ENCODE measurements around the gene DBN1. TPM values are rescaled to one million over a fixed set of nuclear protein-coding genes. Genes with fewer than 3 reads are reported as not detected.
A peak's percentile ranks its signal among the peaks of the same experiment; 100 is the strongest.

DBN1 gene
- total and polyA plus RNA-seq, 9 of the 15 experiments (the other 6 are each of a cell fraction or from before 2014, with no cell fraction given), result 0.25 to 87.2 (median 27.9) TPM

DNA sequence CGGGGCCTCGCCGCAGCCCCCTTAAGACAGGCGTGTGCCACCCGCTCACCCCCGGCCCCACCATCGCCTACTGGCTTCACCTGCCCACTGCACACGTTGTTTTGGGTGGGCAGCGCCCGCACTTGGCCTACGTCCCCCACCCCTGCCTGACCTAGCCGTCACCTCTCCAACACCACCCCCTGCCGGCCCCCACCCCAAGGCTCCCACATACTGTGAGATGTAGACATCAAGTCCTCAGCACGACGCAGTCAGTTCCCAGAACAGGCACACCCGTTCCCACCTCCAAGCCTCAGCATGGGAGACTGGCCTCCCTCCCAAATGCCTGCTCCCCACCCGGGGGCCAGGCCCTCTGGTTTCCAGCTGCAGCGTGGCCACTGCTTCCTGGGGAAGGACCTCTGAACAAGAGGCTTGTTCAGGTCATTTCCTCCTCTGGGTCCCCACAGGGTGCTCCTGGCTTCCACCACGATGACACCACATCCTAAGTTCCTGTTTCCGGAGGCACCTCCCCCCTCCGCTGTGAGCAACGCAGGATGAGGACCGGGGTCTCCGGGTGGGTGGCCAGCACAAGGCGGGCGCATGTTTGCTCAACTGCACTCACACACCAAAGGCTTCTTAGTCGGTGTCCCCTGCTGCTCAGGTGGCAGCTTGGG, 11.3 kb downstream of the DBN1 start (continued):
- no peak for TF ChIP-seq ZHX1 (conservative IDR thresholded peaks at IDR 0.05; ENCODE audit: low read length)
- TF ChIP-seq ZBTB43 (CRISPR knock-in tag; IDR thresholded peaks at IDR 0.05), result no peak
- no peak for TF ChIP-seq TRIM28 (IDR thresholded peaks at IDR 0.05)
- TF ChIP-seq IRF2 (CRISPR knock-in tag; IDR thresholded peaks at IDR 0.05), result no peak
- TF ChIP-seq CEBPZ (IDR thresholded peaks at IDR 0.05; ENCODE audit: borderline replicate concordance, low read depth, low read length), result no peak
- no peak for TF ChIP-seq ELF4 (CRISPR knock-in tag; IDR thresholded peaks at IDR 0.05)
- no peak for TF ChIP-seq ILK (tag; IDR thresholded peaks at IDR 0.05; ENCODE audit: borderline replicate concordance, low read depth)
- TF ChIP-seq MCM7 (IDR thresholded peaks at IDR 0.05), result no peak
- TF ChIP-seq CXXC5 (CRISPR knock-in tag; IDR thresholded peaks at IDR 0.05), result no peak
- TF ChIP-seq, protein P1, sequence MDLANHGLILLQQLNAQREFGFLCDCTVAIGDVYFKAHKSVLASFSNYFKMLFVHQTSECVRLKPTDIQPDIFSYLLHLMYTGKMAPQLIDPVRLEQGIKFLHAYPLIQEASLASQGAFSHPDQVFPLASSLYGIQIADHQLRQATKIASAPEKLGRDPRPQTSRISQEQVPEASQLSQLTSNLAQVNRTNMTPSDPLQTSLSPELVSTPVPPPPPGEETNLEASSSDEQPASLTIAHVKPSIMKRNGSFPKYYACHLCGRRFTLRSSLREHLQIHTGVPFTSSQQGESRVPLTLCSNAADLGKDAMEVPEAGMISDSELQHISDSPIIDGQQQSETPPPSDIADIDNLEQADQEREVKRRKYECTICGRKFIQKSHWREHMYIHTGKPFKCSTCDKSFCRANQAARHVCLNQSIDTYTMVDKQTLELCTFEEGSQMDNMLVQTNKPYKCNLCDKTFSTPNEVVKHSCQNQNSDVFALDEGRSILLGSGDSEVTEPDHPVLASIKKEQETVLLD (IDR thresholded peaks at IDR 0.05), result no peak
- TF ChIP-seq, protein P2, sequence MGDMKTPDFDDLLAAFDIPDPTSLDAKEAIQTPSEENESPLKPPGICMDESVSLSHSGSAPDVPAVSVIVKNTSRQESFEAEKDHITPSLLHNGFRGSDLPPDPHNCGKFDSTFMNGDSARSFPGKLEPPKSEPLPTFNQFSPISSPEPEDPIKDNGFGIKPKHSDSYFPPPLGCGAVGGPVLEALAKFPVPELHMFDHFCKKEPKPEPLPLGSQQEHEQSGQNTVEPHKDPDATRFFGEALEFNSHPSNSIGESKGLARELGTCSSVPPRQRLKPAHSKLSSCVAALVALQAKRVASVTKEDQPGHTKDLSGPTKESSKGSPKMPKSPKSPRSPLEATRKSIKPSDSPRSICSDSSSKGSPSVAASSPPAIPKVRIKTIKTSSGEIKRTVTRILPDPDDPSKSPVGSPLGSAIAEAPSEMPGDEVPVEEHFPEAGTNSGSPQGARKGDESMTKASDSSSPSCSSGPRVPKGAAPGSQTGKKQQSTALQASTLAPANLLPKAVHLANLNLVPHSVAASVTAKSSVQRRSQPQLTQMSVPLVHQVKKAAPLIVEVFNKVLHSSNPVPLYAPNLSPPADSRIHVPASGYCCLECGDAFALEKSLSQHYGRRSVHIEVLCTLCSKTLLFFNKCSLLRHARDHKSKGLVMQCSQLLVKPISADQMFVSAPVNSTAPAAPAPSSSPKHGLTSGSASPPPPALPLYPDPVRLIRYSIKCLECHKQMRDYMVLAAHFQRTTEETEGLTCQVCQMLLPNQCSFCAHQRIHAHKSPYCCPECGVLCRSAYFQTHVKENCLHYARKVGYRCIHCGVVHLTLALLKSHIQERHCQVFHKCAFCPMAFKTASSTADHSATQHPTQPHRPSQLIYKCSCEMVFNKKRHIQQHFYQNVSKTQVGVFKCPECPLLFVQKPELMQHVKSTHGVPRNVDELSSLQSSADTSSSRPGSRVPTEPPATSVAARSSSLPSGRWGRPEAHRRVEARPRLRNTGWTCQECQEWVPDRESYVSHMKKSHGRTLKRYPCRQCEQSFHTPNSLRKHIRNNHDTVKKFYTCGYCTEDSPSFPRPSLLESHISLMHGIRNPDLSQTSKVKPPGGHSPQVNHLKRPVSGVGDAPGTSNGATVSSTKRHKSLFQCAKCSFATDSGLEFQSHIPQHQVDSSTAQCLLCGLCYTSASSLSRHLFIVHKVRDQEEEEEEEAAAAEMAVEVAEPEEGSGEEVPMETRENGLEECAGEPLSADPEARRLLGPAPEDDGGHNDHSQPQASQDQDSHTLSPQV (IDR thresholded peaks at IDR 0.05), result peak; percentile 56
- no peak for TF ChIP-seq ZNF584 (CRISPR knock-in tag; IDR thresholded peaks at IDR 0.05; ENCODE audit: low read depth)
- TF ChIP-seq KAT2B (IDR thresholded peaks at IDR 0.05; ENCODE audit: low read depth, low read length), result no peak

Data from K562 (cell line).